Stomach (tissue), 9 donors: ENCODE measurements around the gene RAB3GAP1. TPM values are rescaled to one million over a fixed set of nuclear protein-coding genes. Genes with fewer than 3 reads are reported as not detected.
"Not testable (repeated sequence)": the region's sequence is repeated elsewhere in the genome, so short reads cannot be mapped to it uniquely, and the experiment has no call there.

Source experiments
- DNase-seq, 2 donors: peaks; one replicate each; pipeline versions ENCODE4 v3.0.0 to v3.0.0-alpha.2; 2013 to 2019
- H3K27ac ChIP-seq, 5 donors: fragments of 200-600 bp in 4 of 5; sonication (generic) in 4 of 5; one replicate each; pipeline ENCODE4 v1.5.1; 2013 to 2019; ENCODE audit warnings: mild to moderate bottlenecking in 1 of 5, moderate library complexity in 1 of 5
- H3K27me3 ChIP-seq, 3 donors: fragments of 200-600 bp; sonication (generic); one replicate each; pipeline ENCODE4 v1.5.1; 2017 to 2019; ENCODE audit warnings: mixed run types in 1 of 3
- H3K36me3 ChIP-seq, 4 donors: fragments of 200-600 bp; sonication (generic); 1 replicate in 3 of 4; 2 replicates in 1 of 4; pipeline ENCODE4 v1.5.1; 2016 to 2019
- H3K4me1 ChIP-seq, 4 donors: fragments of 200-600 bp; sonication (generic); one replicate each; pipeline ENCODE4 v1.5.1; 2016 to 2019
- H3K4me3 ChIP-seq, 4 donors: fragments of 200-600 bp; sonication (generic) in 3 of 4; one replicate each; pipeline ENCODE4 v1.5.1; 2016 to 2019; ENCODE audit warnings: mild to moderate bottlenecking in 1 of 4
- H3K9me3 ChIP-seq, 4 donors: fragments of 200-600 bp; sonication (generic); one replicate each; pipeline ENCODE4 v1.5.1; 2016 to 2019
- EP300 ChIP-seq: sonication (generic); formaldehyde crosslinking; IDR thresholded peaks from one replicate; pipeline ENCODE4 v1.6.1; 2017; ENCODE audit warnings: antibody characterized with exemption
- POLR2A ChIP-seq, 4 donors: fragments of 450-650 bp; IDR thresholded peaks; one replicate each; pipeline ENCODE4 v1.6.1; 2016; ENCODE audit warnings: antibody characterized with exemption in 4 of 4, control low read depth in 2 of 4, mild to moderate bottlenecking in 1 of 4, moderate library complexity in 1 of 4
- POLR2AphosphoS5 ChIP-seq, 3 donors: sonication (generic); formaldehyde crosslinking; IDR thresholded peaks; one replicate each; pipeline ENCODE4 v1.6.1; 2016; ENCODE audit warnings: antibody characterized with exemption in 3 of 3
- WGBS, 5 donors: extraction: QIAGEN DNeasy Blood & Tissue Kit in 3 of 5; methylation state at CpG; one replicate each; pipeline versions ENCODE4 v1.1.5 to v1.1.7; 2013 to 2018; 5-methylcytosine and 5-hydroxymethylcytosine counted together
- intact Hi-C: fragments of 100-400 bp; cut with DNase I; formaldehyde crosslinking; loops from one replicate; pipeline ENCODE4 v1.15.1; 2023; ENCODE audit warnings: low total_unique reads
- polyA plus RNA-seq, 3 donors: library from polyadenylated mRNA; stranded (reverse); fragments of 200-250 nt; gene quantifications; one replicate each; pipeline ENCODE4 v1.2.3, GENCODE V29; 2013
- total RNA-seq, 5 donors: library from RNA; depleted of rRNA; stranded (reverse); fragments of >200 nt; gene quantifications; one replicate each; pipeline versions ENCODE4 v1.1.0 to v1.2.3, GENCODE V29; 2014 to 2016
- TF ChIP-seq, protein P1 (sequence below), 7 experiments: fragments of 450-650 bp in 4 of 7; fragments of 200-600 bp in 3 of 7; sonication (generic) in 3 of 7; IDR thresholded peaks; one replicate each; pipeline ENCODE4 v1.5.1; 2016 to 2019; ENCODE audit warnings: antibody characterized with exemption in 7 of 7, control low read depth in 2 of 7, mild to moderate bottlenecking in 1 of 7
- donor health status: healthy with polysubstance abuse.
- donor health status: Bipolar disorder and iron deficiency.
- donor health status: healthy.

RAB3GAP1 gene
- total and polyA plus RNA-seq, 8 donors: 14.2 to 556 (median 32.1) TPM

GRCh38 chr2:135113322-135113721, 61.2 kb downstream of the RAB3GAP1 start:
- no peaks in the 10 kb centered on the region for H3K4me1 ChIP-seq
- H3K4me3 ChIP-seq: no peak overlapping the region
- no peak overlapping the region for H3K27ac ChIP-seq
- H3K9me3 ChIP-seq: no peaks in the 10 kb centered on the region
- 90 to 98% (median 95%) methylated on average over 3 of the region's 3 CpGs for WGBS, 5 donors
- DNase-seq: no peak
- intact Hi-C loops: no loop called here
- H3K36me3 ChIP-seq: peaks cover 9 to 54% (median 46%) of the 10 kb centered on the region in 4 donors
- no peaks in the 10 kb centered on the region for H3K27me3 ChIP-seq
- TF ChIP-seq EP300 (no peak), POLR2A (IDR thresholded peaks at IDR 0.05) (no peak), POLR2AphosphoS5 (IDR thresholded peaks at IDR 0.05) (no peak)
- TF ChIP-seq, protein P1, sequence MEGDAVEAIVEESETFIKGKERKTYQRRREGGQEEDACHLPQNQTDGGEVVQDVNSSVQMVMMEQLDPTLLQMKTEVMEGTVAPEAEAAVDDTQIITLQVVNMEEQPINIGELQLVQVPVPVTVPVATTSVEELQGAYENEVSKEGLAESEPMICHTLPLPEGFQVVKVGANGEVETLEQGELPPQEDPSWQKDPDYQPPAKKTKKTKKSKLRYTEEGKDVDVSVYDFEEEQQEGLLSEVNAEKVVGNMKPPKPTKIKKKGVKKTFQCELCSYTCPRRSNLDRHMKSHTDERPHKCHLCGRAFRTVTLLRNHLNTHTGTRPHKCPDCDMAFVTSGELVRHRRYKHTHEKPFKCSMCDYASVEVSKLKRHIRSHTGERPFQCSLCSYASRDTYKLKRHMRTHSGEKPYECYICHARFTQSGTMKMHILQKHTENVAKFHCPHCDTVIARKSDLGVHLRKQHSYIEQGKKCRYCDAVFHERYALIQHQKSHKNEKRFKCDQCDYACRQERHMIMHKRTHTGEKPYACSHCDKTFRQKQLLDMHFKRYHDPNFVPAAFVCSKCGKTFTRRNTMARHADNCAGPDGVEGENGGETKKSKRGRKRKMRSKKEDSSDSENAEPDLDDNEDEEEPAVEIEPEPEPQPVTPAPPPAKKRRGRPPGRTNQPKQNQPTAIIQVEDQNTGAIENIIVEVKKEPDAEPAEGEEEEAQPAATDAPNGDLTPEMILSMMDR (IDR thresholded peaks at IDR 0.05): no peak

DNA sequence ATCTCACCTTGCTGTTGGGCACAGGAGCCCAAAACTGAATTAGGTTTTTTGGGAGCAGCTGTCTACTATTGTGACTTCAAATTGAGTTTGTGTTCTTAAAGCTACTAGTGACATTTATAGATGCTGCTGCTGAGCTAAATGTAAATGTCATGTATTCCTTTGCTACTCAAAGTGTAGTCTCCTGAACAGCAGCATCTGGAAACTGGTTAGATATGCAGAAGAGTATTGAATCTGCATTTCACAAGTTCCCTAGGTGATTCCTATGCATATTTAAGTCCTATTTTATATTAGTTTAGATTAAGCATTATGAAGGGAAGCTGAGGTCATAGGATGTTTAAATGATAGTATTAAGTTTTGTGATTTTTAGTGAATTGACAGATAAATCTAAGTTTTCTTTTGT, 67.5 kb downstream of the RAB3GAP1 start:
- H3K27me3 ChIP-seq: no peaks in the 10 kb centered on the region
- H3K9me3 ChIP-seq: no peaks in the 10 kb centered on the region
- H3K4me1 ChIP-seq: peaks cover 0 to 17% (median 10%) of the 10 kb centered on the region in 4 donors
- H3K27ac ChIP-seq: no peak overlapping the region
- intact Hi-C loops: no loop called here
- H3K36me3 ChIP-seq: peaks cover 6 to 49% (median 39%) of the 10 kb centered on the region in 4 donors
- no peak overlapping the region for H3K4me3 ChIP-seq
- TF ChIP-seq POLR2AphosphoS5 (IDR thresholded peaks at IDR 0.05) (no peak), POLR2A (IDR thresholded peaks at IDR 0.05) (no peak), EP300 (no peak)
- TF ChIP-seq, protein P1 (IDR thresholded peaks at IDR 0.05): no peak
- DNase-seq: no peak

DNA sequence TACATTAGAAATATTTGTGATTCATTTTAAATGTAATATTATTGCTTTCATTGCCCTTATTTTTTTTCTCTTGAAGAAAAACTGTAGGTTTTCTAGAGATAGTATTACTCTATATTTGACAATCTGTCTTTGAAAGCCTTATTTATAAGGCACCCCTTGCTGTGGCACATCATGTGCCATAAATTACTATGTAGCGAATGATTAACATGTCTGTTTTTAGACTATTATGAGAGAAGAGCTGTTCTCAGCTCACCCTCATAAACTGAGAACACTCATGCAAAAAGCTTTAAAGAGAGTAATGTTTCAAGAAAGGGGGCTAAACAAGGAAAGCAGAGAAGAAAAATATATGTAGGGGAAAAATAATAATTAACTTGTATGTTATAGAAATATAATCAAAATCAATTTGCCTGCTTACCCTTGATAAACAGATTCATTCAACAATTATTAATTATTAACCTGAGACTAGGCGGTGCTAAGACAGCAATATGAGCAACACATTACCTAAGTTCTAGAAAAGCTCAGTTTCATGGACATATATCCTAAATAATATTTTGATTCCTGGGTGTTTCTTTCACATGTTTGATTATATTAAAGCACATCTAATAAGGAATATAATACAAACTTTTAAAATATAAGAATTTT, 69.0 kb downstream of the RAB3GAP1 start:
- peaks cover 0 to 20% (median 12%) of the 10 kb centered on the region in 4 donors for H3K4me1 ChIP-seq
- peaks cover 6 to 52% (median 44%) of the 10 kb centered on the region in 4 donors for H3K36me3 ChIP-seq
- no peaks in the 10 kb centered on the region for H3K27me3 ChIP-seq
- no peak overlapping the region for H3K4me3 ChIP-seq
- intact Hi-C loops: no loop called here
- TF ChIP-seq POLR2A (IDR thresholded peaks at IDR 0.05) (no peak), EP300 (no peak)
- TF ChIP-seq, protein P1 (IDR thresholded peaks at IDR 0.05): no peak
- no peak overlapping the region for H3K27ac ChIP-seq
- peak in 1 of 2 donors; percentile 32 for DNase-seq
- WGBS, 5 donors: 41 to 68% (median 56%) methylated on average over 2 of the region's 2 CpGs
- no peaks in the 10 kb centered on the region for H3K9me3 ChIP-seq

DNA sequence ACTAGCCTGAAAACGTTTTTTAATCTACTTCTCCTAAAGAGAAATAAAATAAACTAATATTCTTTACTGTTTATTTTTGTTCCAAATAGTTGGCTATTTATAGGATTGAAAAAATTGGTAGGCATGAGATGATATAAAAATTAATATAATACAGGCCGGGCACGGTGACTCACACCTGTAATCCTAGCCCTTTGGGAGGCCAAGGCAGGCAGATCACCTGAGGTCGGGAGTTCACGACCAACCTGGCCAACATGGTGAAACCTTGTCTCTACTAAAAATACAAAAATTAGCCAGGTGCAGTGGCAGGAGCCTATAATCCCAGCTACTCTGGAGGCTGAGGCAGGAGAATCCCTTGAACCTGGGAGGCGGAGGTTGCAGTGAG, 69.6 kb downstream of the RAB3GAP1 start:
- intact Hi-C loops: not testable (repeated sequence)
- 82 to 86% (median 84%) methylated on average over 6 of the region's 6 CpGs for WGBS, 5 donors

More for the DNA sequence above, 69.6 kb downstream of the RAB3GAP1 start:
- H3K4me3 ChIP-seq, H3K9me3 ChIP-seq, H3K27me3 ChIP-seq, H3K27ac ChIP-seq, DNase-seq: not testable (repeated sequence)
- peaks cover 0 to 20% (median 12%) of the 10 kb centered on the region in 4 donors for H3K4me1 ChIP-seq
- H3K36me3 ChIP-seq: peaks cover 10 to 57% (median 49%) of the 10 kb centered on the region in 4 donors
